ENCODE measurements around the gene PER1.

The PER1 gene, protein sequence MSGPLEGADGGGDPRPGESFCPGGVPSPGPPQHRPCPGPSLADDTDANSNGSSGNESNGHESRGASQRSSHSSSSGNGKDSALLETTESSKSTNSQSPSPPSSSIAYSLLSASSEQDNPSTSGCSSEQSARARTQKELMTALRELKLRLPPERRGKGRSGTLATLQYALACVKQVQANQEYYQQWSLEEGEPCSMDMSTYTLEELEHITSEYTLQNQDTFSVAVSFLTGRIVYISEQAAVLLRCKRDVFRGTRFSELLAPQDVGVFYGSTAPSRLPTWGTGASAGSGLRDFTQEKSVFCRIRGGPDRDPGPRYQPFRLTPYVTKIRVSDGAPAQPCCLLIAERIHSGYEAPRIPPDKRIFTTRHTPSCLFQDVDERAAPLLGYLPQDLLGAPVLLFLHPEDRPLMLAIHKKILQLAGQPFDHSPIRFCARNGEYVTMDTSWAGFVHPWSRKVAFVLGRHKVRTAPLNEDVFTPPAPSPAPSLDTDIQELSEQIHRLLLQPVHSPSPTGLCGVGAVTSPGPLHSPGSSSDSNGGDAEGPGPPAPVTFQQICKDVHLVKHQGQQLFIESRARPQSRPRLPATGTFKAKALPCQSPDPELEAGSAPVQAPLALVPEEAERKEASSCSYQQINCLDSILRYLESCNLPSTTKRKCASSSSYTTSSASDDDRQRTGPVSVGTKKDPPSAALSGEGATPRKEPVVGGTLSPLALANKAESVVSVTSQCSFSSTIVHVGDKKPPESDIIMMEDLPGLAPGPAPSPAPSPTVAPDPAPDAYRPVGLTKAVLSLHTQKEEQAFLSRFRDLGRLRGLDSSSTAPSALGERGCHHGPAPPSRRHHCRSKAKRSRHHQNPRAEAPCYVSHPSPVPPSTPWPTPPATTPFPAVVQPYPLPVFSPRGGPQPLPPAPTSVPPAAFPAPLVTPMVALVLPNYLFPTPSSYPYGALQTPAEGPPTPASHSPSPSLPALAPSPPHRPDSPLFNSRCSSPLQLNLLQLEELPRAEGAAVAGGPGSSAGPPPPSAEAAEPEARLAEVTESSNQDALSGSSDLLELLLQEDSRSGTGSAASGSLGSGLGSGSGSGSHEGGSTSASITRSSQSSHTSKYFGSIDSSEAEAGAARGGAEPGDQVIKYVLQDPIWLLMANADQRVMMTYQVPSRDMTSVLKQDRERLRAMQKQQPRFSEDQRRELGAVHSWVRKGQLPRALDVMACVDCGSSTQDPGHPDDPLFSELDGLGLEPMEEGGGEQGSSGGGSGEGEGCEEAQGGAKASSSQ (N-terminal part only)

DNA sequence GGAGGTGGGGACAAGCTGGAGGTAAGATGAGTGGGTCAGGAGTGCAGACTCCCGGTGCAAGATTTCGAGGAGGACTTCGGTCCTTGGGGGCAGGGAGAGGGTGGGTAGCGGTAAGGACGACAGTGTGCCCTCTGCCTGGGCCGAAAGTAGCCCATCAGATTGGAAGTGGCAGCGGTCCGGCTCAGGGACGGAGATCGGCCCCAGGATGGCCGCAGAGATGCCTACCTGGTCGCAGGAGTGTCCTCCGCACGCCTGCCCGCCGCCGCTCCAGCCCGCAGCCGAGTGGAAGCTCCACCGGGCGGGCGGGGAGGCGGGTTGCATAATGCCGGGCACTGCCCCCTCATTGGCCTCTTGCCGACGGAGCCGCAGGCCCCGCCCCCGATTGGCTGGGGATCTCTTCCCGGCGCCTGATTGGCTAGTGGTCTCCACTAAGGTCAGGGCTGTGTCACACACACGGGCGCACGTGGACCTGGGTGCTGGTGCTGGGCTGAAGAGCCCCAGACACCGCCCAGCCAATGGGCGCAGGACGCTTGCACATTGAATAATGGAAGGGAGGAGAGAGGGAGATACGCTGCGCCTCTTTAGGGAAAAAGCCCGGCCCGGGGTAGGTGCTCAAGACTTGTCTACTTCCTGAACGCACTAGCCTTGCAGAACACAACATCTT, at the start of gene PER1:
TSS of gene PER1 (minus strand) at position 293 of the 664 bp plus-strand sequence. CDS start 1,698 bp downstream, outside the sequence.
- peak; percentile 75 to 91 for DNase-seq (ENCODE audit: low read depth in 2 of 2)

GRCh38 chr17:8192070-8192815, 40.0 kb upstream of the PER1 start:
- DNase-seq (ENCODE audit: low read depth in 2 of 2), result no peak

GRCh38 chr17:8190506-8190905, 38.3 kb upstream of the PER1 start:
- DNase-seq (ENCODE audit: low read depth in 2 of 2), result no peak

DNA sequence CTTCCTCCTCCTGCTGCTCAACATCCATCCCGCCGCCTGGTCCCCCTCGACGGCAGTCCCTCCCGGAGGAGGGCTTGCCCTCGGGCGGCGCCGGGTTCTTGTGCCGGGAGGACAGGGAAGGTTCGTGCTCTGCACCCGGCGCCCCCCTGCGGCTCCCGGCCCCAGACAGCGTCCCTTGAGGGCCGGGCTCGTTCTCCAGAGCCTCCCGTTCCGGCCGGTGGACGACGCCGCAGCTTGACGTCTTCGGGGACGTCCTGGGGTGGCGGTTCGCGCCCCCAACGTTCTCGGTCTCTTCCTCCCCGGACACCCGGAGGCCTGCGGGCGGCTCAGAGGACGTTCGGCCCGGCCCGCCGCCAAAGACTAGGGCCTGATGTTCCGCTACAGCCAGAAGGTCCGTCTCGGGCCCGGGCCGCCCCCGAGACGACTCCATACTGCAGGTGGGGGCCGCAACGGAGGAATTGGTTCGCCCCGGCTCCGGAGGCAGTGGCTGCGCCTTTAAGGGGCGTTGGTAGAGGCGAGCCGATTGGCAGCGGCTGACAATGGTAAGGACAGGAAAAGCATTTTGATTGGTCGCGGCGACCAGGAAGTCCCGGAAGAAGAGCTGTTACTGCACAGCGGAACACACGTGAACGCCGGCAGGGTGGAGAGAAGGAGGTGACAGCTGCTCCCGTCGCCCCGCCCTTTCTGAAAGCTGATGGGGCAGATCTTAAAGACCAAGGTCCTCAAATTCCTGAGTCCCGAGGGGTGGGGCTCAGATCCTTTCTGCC, 37.7 kb upstream of the PER1 start, which contains the start of gene BORCS6:
TSS of gene BORCS6 (minus strand) at position 470 of the 767 bp plus-strand sequence. CDS start at position 430, 40 bp downstream.
- peak; percentile 89 to 91 for DNase-seq (ENCODE audit: low read depth in 2 of 2)

- no peak for DNase-seq (ENCODE audit: low read depth in 2 of 2)
Measured at GRCh38 chr17:8189041-8189710, 37.0 kb upstream of the PER1 start.

DNA sequence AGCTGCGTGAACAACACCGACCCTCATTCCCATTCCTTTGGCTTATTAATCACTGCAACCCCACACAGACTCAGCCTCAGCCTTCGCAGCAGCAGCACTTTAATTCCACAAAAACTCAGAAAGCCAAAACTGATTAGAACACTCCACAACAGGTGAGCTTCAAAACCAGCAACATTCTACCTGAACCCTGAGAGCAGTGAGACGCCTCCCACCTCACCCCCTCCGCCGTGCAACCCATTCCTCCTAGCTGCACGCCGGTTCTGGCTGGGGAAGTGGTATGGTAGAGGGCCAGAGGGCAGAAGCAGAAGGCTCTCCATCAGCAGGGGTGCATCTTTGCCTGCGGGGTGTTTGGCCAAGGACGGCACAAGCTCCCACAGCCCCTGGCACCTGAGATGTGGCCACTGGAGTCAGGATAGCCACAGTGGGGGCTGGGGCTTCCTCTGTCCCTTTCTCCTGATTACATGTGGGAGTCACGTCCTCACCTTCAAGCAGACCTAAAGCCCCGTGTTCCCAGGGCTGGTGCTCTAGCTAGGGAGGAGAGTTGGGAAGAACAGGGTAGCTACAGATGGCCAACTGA, 36.1 kb upstream of the PER1 start:
- no peak for DNase-seq (ENCODE audit: low read depth in 2 of 2)

GRCh38 chr17:8187517-8188262, 35.5 kb upstream of the PER1 start:
- peak; percentile 94 to 95 for DNase-seq (ENCODE audit: low read depth in 2 of 2)

- DNase-seq (ENCODE audit: low read depth in 2 of 2), result peak; percentile 96 to 99
Measured at GRCh38 chr17:8186787-8187516, 34.7 kb upstream of the PER1 start.

DNA sequence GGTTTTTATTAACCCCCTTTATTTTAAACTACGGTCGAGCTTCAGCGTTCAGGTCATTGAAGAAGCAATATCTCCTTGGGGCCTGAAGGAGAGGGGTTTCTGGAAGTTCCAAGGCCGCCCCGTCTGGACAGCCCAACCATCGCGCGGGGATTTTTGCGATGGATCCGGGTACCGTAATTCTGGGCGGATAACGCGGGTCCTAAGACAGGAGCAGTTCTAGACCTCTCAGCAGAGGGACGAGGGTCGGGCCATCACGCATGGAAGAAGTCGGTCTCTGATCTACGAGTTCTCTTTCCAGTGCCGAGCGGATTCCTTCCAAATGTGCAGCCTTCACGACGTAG, 34.2 kb upstream of the PER1 start:
- no peak for DNase-seq (ENCODE audit: low read depth in 2 of 2)

GRCh38 chr17:8185582-8186445, 33.6 kb upstream of the PER1 start:
- peak; percentile 90 to 94 for DNase-seq (ENCODE audit: low read depth in 2 of 2)

- no peak for DNase-seq (ENCODE audit: low read depth in 2 of 2)
Measured at GRCh38 chr17:8176998-8177731, 25.0 kb upstream of the PER1 start.

- peak; percentile 78 to 80 for DNase-seq (ENCODE audit: low read depth in 2 of 2)
Measured at GRCh38 chr17:8176197-8176940, 24.2 kb upstream of the PER1 start, which contains the start of gene TMEM107. Gene TMEM107 (minus strand): TSS chr17:8176380. CDS start chr17:8176286, 94 bp downstream.

DNA sequence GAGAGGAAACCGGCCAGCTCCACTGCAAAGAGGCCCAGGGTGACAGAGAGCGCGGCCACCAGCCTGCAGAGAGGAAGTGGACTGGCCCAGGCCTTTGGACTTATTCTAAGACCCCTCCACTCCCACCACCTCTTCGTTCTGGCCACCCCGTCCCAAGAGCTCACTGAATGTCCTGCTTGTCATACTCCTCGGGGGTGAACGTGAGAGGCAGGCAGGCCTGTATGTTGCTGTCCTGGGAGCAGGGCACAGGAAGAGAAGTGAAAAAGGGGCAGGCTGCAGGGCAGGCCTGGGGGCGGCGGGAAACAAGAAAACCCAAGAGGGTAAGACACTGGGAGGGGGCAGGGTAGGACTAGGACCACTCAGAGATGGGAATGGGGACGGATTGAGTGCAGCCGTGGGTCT, 23.6 kb upstream of the PER1 start:
- DNase-seq (ENCODE audit: low read depth in 2 of 2), result no peak

DNA sequence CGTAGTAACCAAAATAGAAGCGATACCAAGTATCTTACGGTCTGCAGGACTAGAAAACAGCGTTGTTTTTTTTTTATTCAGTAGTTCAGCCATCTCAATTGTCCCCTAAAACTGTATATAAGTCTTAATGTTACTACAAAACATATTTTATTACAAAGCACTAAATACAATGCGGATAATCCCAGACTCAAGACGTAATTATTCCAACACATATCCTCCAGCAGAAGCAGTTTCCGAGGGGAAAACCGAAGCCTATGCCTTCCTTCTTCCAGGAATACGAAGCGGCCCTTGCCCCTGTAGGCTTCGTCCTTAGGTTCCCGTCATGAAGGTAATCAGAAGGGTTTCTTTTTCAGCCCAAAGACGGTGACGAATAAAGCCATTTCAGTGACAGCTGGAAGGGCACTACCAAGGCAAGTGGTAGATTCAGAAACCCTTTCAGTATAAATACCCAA, 21.7 kb upstream of the PER1 start:
- no peak for DNase-seq (ENCODE audit: low read depth in 2 of 2)

All from activated CD4-positive, alpha-beta T cell treated with anti-CD3 and anti-CD28 coated beads for 24 hours (primary cell).